Liver (tissue), 9 donors: Measurements from ENCODE around the gene OXCT1. TPM values are rescaled to one million over a fixed set of nuclear protein-coding genes. Genes with fewer than 3 reads are reported as not detected.

Experiments used
- DNase-seq: peaks from one replicate; pipeline ENCODE4 v3.0.0-alpha.2; 2017; ENCODE audit warnings: low spot score
- H3K27ac ChIP-seq, 2 donors: one replicate each; pipeline ENCODE4 v1.7.0; 2013; ENCODE audit warnings: inconsistent platforms in 2 of 2, low read length in 2 of 2, control low read depth in 1 of 2, low read depth in 1 of 2, mild to moderate bottlenecking in 1 of 2
- H3K27me3 ChIP-seq, 4 donors: one replicate each; pipeline versions ENCODE4 v1.6.1 to v1.7.0; 2013; ENCODE audit warnings: low read length in 3 of 4, inconsistent platforms in 1 of 4, mild to moderate bottlenecking in 1 of 4, moderate library complexity in 1 of 4; ENCODE audit not compliant: control insufficient read depth in 4 of 4, insufficient read depth in 4 of 4
- H3K36me3 ChIP-seq, 4 donors: one replicate each; pipeline versions ENCODE4 v1.6.1 to v1.7.0; 2013; ENCODE audit warnings: low read length in 3 of 4, mild to moderate bottlenecking in 3 of 4, low read depth in 1 of 4, moderate library complexity in 1 of 4; ENCODE audit not compliant: control insufficient read depth in 4 of 4, insufficient read depth in 3 of 4
- H3K4me1 ChIP-seq, 4 donors: one replicate each; pipeline versions ENCODE4 v1.6.1 to v1.7.0; 2013; ENCODE audit warnings: low read length in 3 of 4, mild to moderate bottlenecking in 3 of 4, moderate library complexity in 1 of 4; ENCODE audit not compliant: control insufficient read depth in 4 of 4, insufficient read depth in 4 of 4
- H3K4me3 ChIP-seq, 3 donors: one replicate each; pipeline versions ENCODE4 v1.6.1 to v1.7.0; 2013; ENCODE audit warnings: low read length in 3 of 3, control low read depth in 1 of 3, low read depth in 1 of 3, mild to moderate bottlenecking in 1 of 3
- H3K9ac ChIP-seq, 2 donors: one replicate each; pipeline ENCODE4 v1.7.0; 2013; ENCODE audit warnings: low read length in 2 of 2, mild to moderate bottlenecking in 2 of 2, moderate library complexity in 2 of 2, control low read depth in 1 of 2, low read depth in 1 of 2
- H3K9me3 ChIP-seq, 4 donors: one replicate each; pipeline versions ENCODE4 v1.6.1 to v1.7.0; 2013; ENCODE audit warnings: low read length in 3 of 4; ENCODE audit not compliant: control insufficient read depth in 4 of 4
- ATF3 ChIP-seq: IDR thresholded peaks from 2 replicates; pipeline ENCODE4 v1.6.1; 2016; ENCODE audit warnings: antibody characterized with exemption
- CTCF ChIP-seq: fragments of 150-350 bp; IDR thresholded peaks from 2 replicates; pipeline ENCODE4 v1.5.1; 2017; ENCODE audit warnings: improper control_type of control experiment, low read depth, low read length; ENCODE audit not compliant: missing input control
- FOXA1 ChIP-seq: IDR thresholded peaks from 2 replicates; pipeline ENCODE4 v1.6.1; 2016; ENCODE audit warnings: antibody characterized with exemption
- FOXA2 ChIP-seq: IDR thresholded peaks from 2 replicates; pipeline ENCODE4 v1.6.1; 2016; ENCODE audit warnings: antibody characterized with exemption
- GABPA ChIP-seq, 2 donors: IDR thresholded peaks in 1 of 2; conservative IDR thresholded peaks in 1 of 2; 2 replicates each; pipeline ENCODE4 v1.6.1; 2016; ENCODE audit warnings: antibody characterized with exemption in 2 of 2, mild to moderate bottlenecking in 1 of 2, moderate library complexity in 1 of 2
- HNF4A ChIP-seq, 2 donors: conservative IDR thresholded peaks; 2 replicates each; pipeline ENCODE4 v1.6.1; 2016; ENCODE audit warnings: antibody characterized with exemption in 2 of 2, mild to moderate bottlenecking in 2 of 2
- HNF4G ChIP-seq: IDR thresholded peaks from 2 replicates; pipeline ENCODE4 v1.6.1; 2016; ENCODE audit warnings: antibody characterized with exemption
- JUND ChIP-seq, 2 donors: IDR thresholded peaks; 2 replicates each; pipeline ENCODE4 v1.6.1; 2016; ENCODE audit warnings: antibody characterized with exemption in 2 of 2
- MAX ChIP-seq: IDR thresholded peaks from 2 replicates; pipeline ENCODE4 v1.6.1; 2016; ENCODE audit warnings: antibody characterized with exemption
- NR2F2 ChIP-seq: IDR thresholded peaks from 2 replicates; pipeline ENCODE4 v1.6.1; 2016; ENCODE audit warnings: antibody characterized with exemption
- RAD21 ChIP-seq, 2 donors: IDR thresholded peaks; 2 replicates each; pipeline ENCODE4 v1.6.1; 2016; ENCODE audit warnings: antibody characterized with exemption in 2 of 2, mild to moderate bottlenecking in 2 of 2
- REST ChIP-seq: IDR thresholded peaks from 2 replicates; pipeline ENCODE4 v1.6.1; 2016; ENCODE audit warnings: antibody characterized with exemption, mild to moderate bottlenecking
- RXRA ChIP-seq, 2 donors: IDR thresholded peaks; 2 replicates each; pipeline ENCODE4 v1.6.1; 2017 to 2018; ENCODE audit warnings: antibody characterized with exemption in 2 of 2, mild to moderate bottlenecking in 1 of 2
- SP1 ChIP-seq: IDR thresholded peaks from 2 replicates; pipeline ENCODE4 v1.6.1; 2018; ENCODE audit warnings: antibody characterized with exemption, mild to moderate bottlenecking
- TAF1 ChIP-seq: conservative IDR thresholded peaks from 2 replicates; pipeline ENCODE4 v1.6.1; 2016; ENCODE audit warnings: antibody characterized with exemption, mild to moderate bottlenecking
- YY1 ChIP-seq: IDR thresholded peaks from 2 replicates; pipeline ENCODE4 v1.6.1; 2016; ENCODE audit warnings: antibody characterized with exemption, mild to moderate bottlenecking
- WGBS: extraction: QIAGEN DNeasy Blood & Tissue Kit; methylation state at CpG from one replicate; pipeline ENCODE4 v1.1.7; 2013; 5-methylcytosine and 5-hydroxymethylcytosine counted together
- polyA plus RNA-seq, 2 donors: library from polyadenylated mRNA; stranded (reverse) in 1 of 2; unstranded in 1 of 2; fragments of 200-250 nt in 1 of 2; fragments of >200 nt in 1 of 2; fragmentation: Nextera tagmentation in 1 of 2; extraction: Ambion mirVana in 1 of 2; gene quantifications; one replicate each; pipeline versions ENCODE4 v1.2.1 to v1.2.3, GENCODE V29; 2013 to 2015
- total RNA-seq, 2 donors: library from RNA; depleted of rRNA; stranded (reverse); fragments of >200 nt; gene quantifications; one replicate each; pipeline ENCODE4 v1.2.3, GENCODE V29; 2014
- donor health status: healthy.
- donor health status: healthy.
- donor health status: healthy.
- donor health status: healthy.
- donor health status: healthy.

OXCT1 gene
- total and polyA plus RNA-seq, 4 donors = 0.72 to 10.7 (median 1.1) TPM

- Histone ChIP-seq H3K4me3 (no peak overlapping the region), H3K27ac (no peak overlapping the region), H3K9me3 (no peaks in the 10 kb centered on the region), H3K9ac (no peak overlapping the region), H3K4me1 (no peaks in the 10 kb centered on the region), H3K36me3 (no peaks in the 10 kb centered on the region), H3K27me3 (no peaks in the 10 kb centered on the region)
- DNase-seq = no peak
- 98% methylated on average over 1 of the region's 1 CpG for WGBS
- TF ChIP-seq FOXA2 (no peak), REST (no peak), RXRA (IDR thresholded peaks at IDR 0.05) (no peak), NR2F2 (no peak), YY1 (no peak), TAF1 (no peak), FOXA1 (no peak), RAD21 (IDR thresholded peaks at IDR 0.05) (no peak), SP1 (no peak), ATF3 (no peak), CTCF (no peak), GABPA (IDR thresholded peaks at IDR 0.05 in 1 of 2, conservative IDR thresholded peaks at IDR 0.05 in 1 of 2) (no peak), MAX (no peak), HNF4A (conservative IDR thresholded peaks at IDR 0.05) (no peak)
Observed at GRCh38 chr5:41827792-41828191, 42.4 kb downstream of the OXCT1 start.

GRCh38 chr5:41822036-41822435 lies 48.2 kb downstream of the OXCT1 start:
- H3K36me3 ChIP-seq = no peaks in the 10 kb centered on the region
- no peak for DNase-seq
- H3K9me3 ChIP-seq = no peaks in the 10 kb centered on the region
- no peak overlapping the region for H3K4me3 ChIP-seq
- H3K4me1 ChIP-seq = no peaks in the 10 kb centered on the region
- H3K27me3 ChIP-seq = peaks cover 0 to 4% (median 0%) of the 10 kb centered on the region in 4 donors
- TF ChIP-seq NR2F2 = no peak
- TF ChIP-seq CTCF = no peak
- TF ChIP-seq FOXA1 = no peak
- no peak for TF ChIP-seq RXRA (IDR thresholded peaks at IDR 0.05)
- TF ChIP-seq TAF1 = no peak
- TF ChIP-seq JUND (IDR thresholded peaks at IDR 0.05) = no peak
- TF ChIP-seq SP1 = no peak
- TF ChIP-seq YY1 = no peak
- TF ChIP-seq GABPA (IDR thresholded peaks at IDR 0.05 in 1 of 2, conservative IDR thresholded peaks at IDR 0.05 in 1 of 2) = no peak
- TF ChIP-seq HNF4G = no peak
- TF ChIP-seq ATF3 = no peak
- no peak overlapping the region for H3K27ac ChIP-seq
- H3K9ac ChIP-seq = no peak overlapping the region
- whole genome bisulfite sequencing = 88% methylated on average over 3 of the region's 3 CpGs
